NCI-H345 (cell line): ENCODE data around the gene PLPP3.
"Not testable (repeated sequence)": the region's sequence is repeated elsewhere in the genome, so short reads cannot be mapped to it uniquely, and the experiment has no call there.

Source experiments
- DNase-seq: peaks from one replicate; lab custom pipeline; 2025; lab: John Stamatoyannopoulos, UW

Gene PLPP3

GRCh38 chr1:56578963-56579875 is at the start of gene PLPP3:
PLPP3 (minus strand) TSS chr1:56579563; CDS start chr1:56579016, 547 bp downstream.
- DNase-seq = peak; percentile 61

- DNase-seq = no peak
These were observed 48.3 kb upstream of the PLPP3 start for GRCh38 chr1:56627636-56628039.

- DNase-seq = no peak
These were observed 47.8 kb upstream of the PLPP3 start for GRCh38 chr1:56627019-56627635.

DNA sequence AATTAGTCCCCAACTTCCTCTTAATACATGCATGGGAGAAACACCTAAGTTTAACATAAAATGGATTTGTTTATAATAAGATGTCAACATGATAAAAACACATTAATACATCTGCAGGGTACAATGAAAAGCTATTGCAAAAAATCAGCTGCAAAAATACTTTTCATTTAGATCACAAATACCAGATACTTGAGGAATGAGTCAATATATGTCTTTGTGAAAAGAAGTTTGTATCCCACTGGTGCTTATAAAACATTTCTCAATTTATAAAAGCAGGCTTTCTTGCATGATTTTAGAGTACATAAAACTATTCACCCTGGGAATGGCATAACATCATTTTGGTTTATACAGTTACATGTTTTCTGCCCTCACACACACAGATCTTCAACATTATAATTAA is 47.2 kb upstream of the PLPP3 start:
- DNase-seq = no peak

- no peak for DNase-seq
These were observed 46.6 kb upstream of the PLPP3 start for GRCh38 chr1:56625819-56626440.

GRCh38 chr1:56617141-56617540 is 37.8 kb upstream of the PLPP3 start:
- no peak for DNase-seq

DNA sequence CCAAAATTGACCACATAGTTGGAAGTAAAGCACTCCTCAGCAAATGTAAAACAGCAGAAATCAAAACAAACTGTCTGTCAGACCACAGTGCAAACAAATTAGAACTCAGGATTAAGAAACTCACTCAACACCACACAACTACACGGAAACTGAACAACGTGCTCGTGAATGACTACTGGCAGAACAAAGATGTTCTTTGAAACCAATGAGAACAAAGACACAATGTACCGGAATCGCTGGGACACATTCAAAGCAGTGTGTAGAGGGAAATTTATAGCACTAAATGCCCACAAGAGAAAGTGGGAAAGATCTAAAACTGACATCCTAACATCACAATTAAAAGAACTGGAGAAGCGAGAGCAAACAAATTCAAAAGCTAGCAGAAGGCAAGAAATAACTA is 31.4 kb upstream of the PLPP3 start:
- DNase-seq = not testable (repeated sequence)

DNA sequence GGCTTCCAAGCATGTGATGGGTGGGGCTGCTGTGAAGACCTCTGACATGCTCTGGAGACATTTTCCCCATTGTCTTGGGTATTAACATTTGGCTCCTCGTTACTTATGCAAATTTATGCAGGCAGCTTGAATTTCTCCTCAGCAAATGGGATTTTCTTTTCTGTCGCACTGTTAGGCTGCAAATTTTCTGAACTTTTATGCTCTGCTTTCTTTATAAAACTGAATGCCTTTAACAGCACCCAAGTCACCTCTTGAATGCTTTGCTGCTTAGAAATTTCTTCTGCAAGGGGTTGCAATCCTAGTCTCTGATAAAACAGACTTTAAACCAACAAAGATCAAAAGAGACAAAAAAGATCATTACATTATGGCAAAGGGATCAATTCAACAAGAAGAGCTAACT is 30.7 kb upstream of the PLPP3 start:
- not testable (repeated sequence) for DNase-seq

GRCh38 chr1:56595397-56596191 is 16.2 kb upstream of the PLPP3 start:
- not testable (repeated sequence) for DNase-seq

DNA sequence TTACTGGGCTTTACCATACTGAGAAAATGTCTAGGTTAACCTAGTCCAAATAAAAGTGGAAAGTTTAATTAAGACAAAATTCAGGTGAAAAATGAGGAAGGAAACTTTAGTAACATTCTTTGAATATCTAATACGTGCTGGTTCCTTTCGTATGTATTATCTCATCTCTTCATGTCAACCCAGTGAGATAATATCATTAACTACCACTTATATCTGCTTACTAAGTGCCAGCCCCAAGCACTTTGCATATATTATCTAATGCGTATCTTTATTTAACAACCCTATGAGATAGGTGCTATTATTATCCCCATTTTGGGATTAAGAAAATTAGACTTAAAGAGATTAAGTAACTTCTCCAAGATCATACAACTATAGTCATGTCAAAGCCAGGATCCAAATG is 12.5 kb upstream of the PLPP3 start:
- no peak for DNase-seq

GRCh38 chr1:56590520-56591011 is 11.2 kb upstream of the PLPP3 start:
- no peak for DNase-seq

DNA sequence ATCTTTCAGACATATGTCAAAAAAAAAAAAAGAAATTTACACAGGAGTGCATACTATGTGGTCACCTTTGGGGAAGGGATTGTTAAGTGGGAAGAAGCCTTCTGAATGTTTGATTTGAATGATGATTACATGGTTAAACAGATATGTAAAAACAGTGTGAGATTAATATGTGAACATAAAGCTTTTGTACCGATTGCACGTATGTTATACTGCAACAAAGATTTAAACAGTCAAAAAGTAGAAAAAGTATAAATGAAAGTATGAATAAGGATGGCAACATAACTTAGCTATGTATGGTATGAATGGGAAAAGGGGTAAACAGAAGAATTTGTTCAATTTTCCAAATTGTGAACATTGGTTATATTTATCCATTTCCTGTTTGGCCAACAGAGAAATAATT is 10.0 kb upstream of the PLPP3 start:
- DNase-seq = no peak

DNA sequence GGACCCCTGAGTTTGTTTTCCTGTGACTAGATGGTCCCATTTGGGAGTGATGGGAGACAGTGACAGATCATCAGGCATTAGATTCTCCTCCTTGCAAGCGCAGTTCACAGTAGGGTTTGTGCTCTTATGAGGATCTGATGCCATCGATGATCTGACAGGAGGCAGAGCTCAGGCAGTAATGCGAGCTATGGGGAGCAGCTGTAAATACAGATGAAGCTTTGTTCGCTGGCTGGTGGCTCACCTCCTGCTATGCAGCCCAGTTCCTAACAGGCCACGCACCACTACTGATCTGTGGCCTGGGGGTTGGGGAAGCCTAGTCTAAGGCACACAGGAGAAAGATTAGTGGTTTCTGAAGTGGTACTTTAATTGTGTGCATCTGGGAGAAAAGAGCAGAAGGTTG is 7.1 kb upstream of the PLPP3 start:
- DNase-seq = no peak

- no peak for DNase-seq
These were observed 6.6 kb upstream of the PLPP3 start for GRCh38 chr1:56585985-56586384.

DNA sequence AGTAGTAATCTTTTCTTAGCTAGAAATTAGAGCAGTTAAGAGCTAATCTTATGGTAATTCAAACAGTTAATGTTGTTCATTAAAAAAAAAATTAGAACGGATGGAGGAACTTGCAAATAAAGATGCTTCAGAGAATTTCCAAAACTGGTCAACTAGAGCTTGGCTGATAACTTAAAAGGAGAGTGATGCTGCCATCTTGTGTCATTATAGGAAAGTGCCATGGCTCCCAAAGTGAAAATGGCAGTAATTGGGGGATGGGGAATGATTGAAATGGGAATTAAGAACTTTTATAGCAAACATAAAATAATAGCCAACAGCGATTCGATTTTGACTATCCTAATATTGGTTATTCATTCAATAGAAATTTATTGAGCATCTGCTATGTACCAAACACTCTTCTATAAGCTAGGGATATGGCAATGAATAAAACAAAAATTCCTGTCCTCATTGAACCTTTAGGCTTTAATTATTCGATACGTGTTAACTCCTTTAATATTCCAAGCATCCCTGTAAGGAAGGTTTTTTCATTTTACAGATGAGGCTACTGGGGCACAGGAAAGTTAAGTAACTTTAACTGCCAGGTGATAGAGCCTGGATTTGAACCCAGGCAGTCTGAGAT is 5.7 kb upstream of the PLPP3 start:
- peak; percentile 57 for DNase-seq

DNA sequence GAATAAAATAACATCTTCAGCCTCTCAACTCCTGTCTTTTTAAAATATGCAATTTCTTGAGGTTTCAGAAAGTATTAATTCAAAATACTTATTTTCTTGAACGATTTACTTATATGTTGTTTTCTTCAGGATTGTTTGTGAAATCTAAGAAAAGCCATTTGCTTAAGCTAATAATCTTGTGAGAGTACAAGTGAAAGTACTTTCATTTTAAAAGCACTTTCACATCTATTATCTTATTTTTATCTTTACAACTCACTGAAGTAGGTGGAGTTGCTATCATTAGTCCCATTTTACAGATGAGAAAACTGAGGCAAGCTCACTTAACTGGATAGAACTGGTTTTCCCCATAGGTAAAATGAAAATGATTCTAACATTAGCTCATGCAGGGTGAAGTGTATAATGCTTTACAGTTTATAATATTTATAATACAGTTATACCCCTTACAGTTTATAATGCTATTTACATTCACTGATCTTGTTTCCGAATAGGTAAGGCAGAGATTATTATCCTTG is 4.7 kb upstream of the PLPP3 start:
- DNase-seq = no peak

GRCh38 chr1:56580771-56581170 is 1.4 kb upstream of the PLPP3 start:
- DNase-seq = no peak

DNA sequence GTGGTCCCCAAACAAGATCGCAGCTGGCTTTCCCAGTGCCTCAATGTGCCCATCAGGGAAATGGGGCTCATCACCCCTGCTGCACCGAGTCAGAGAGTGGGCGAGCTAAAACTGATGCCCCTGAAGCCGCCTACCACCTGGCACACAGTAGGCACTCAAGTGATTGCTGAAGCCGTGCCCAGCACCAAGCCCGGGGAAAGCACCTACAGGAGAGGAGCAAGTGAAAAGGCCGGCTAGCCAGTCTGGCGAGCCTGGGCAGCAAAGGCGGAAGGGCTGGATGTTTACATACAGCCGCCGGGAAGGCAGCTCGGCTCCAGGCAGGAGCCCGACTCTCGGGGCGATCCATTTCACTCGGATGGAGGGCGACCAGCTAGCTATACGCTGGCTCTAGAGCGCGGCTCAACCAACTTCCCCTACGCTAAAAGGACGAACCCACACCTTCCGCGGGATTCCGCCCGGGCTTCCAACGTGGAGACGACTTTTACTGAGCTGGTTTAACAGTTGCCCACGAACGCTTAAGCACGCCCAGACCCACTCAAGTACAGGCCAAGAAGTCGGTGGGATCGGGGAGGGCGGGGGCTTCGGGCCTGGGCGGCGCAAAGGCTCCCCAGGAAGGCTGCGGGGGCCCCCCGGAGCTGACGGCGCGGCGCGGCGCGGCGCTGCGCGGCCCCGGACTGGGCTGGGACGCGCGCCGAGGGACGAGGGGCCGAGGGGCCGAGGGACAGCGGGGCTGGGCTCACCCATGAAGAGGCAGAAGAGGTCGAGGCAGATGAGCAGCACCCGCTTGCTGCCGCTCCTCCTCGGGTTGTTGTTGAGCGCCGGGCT is 1.0 kb downstream of the PLPP3 start:
- DNase-seq = peak; percentile 54

DNA sequence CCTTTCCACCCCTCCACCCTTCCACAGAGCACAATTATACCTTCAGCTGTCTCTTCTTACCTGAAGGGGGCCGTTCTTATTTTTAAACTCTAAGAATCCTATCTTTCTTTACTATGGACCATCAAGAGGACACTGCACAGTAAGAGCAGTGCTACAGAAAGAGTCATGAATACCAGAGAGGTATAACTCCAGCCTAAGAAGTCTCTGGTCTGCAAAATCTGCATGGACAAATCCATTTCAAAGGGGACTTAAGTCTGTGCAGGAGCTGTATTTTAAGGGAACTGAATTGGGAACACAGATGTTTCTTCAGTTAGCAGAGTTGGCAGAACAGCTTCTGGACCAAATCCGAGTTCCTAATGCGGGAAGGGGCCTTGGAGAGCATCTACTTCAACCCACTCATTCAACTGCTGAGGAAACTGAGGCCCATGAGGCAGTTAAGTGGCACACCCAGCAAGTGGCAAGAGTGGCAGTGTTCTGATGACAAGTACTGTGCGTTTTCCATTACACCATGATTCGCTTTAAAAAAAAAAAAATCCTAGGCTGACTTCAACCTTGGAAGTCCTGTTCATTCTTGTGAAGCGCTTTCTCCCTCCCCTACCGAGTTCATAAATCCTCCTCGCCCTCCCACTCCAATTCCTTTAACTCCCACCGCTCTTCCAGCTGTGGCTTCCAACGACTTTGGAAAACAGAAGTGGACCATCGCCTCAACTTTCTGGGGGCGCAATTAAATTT is 1.8 kb downstream of the PLPP3 start:
- no peak for DNase-seq
